CD4-positive, alpha-beta T cell (primary cell): ENCODE measurements around the gene MTUS2. TPM values are rescaled to one million over a fixed set of nuclear protein-coding genes. Genes with fewer than 3 reads are reported as not detected.

Experiments used
- ATAC-seq: fragments of 200-7000 bp; cut with Tn5 transposase; one replicate; pipeline ENCODE4 v1.10.0; 2022; ENCODE audit warnings: mild to moderate bottlenecking; ENCODE audit not compliant: poor library complexity
- CTCF ChIA-PET: fragments of 350-600 bp; sonication (Branson Sonifier 250); formaldehyde crosslinking; loops from one replicate; lab custom pipeline; 2021; ENCODE audit warnings: antibody characterized with exemption, inconsistent platforms; lab: Charles Lee
- POLR2A ChIA-PET: fragments of 350-600 bp; sonication (Branson Sonifier 250); formaldehyde crosslinking; loops from one replicate; lab custom pipeline; 2021; ENCODE audit warnings: antibody characterized with exemption, inconsistent platforms; lab: Charles Lee
- DNase-seq, 14 experiments: peaks; one replicate each; pipeline ENCODE4 v3.0.0-alpha.2; 2013 to 2020; ENCODE audit warnings: mixed read lengths in 2 of 14
- H3K27ac ChIP-seq, 2 donors: one replicate each; pipeline versions ENCODE4 v1.5.1 to v1.7.0; 2013; ENCODE audit warnings: low read length in 2 of 2, low read depth in 1 of 2, mild to moderate bottlenecking in 1 of 2
- H3K27me3 ChIP-seq, 2 experiments: 1 replicate in 1 of 2; 2 replicates in 1 of 2; pipeline versions ENCODE4 v1.6.1 to v1.7.0; 2013; ENCODE audit warnings: low read length in 2 of 2, control low read depth in 1 of 2, mild to moderate bottlenecking in 1 of 2, moderate library complexity in 1 of 2; ENCODE audit not compliant: insufficient read depth in 2 of 2, control insufficient read depth in 1 of 2
- H3K36me3 ChIP-seq: one replicate; pipeline ENCODE4 v1.6.1; 2013; ENCODE audit warnings: low read length, control low read depth; ENCODE audit not compliant: insufficient read depth
- H3K4me1 ChIP-seq: one replicate; pipeline ENCODE4 v1.6.1; 2013; ENCODE audit warnings: low read length, control low read depth; ENCODE audit not compliant: insufficient read depth
- H3K4me3 ChIP-seq: one replicate; pipeline ENCODE4 v1.5.1; 2013; ENCODE audit warnings: mild to moderate bottlenecking, low read length, moderate library complexity
- H3K9me3 ChIP-seq, 2 experiments: 1 replicate in 1 of 2; 2 replicates in 1 of 2; pipeline versions ENCODE4 v1.6.1 to v1.7.0; 2013; ENCODE audit warnings: low read length in 2 of 2, mild to moderate bottlenecking in 2 of 2, control low read depth in 1 of 2, moderate library complexity in 1 of 2; ENCODE audit not compliant: control insufficient read depth in 1 of 2, insufficient read depth in 1 of 2
- H3K27ac Mint-ChIP-seq: one replicate; pipeline ENCODE4 v1.8.0; 2020; ENCODE audit warnings: mixed read lengths
- H3K27me3 Mint-ChIP-seq: one replicate; pipeline ENCODE4 v1.8.0; 2021; ENCODE audit warnings: mixed read lengths
- H3K36me3 Mint-ChIP-seq: one replicate; pipeline ENCODE4 v1.8.0; 2021; ENCODE audit warnings: low read depth, mixed read lengths
- H3K4me1 Mint-ChIP-seq: one replicate; pipeline ENCODE4 v1.8.0; 2021; ENCODE audit warnings: low read depth, mixed read lengths
- H3K4me3 Mint-ChIP-seq: one replicate; pipeline ENCODE4 v1.8.0; 2020; ENCODE audit warnings: mild to moderate bottlenecking, mixed read lengths
- H3K9me3 Mint-ChIP-seq: one replicate; pipeline ENCODE4 v1.8.0; 2020; ENCODE audit warnings: mixed read lengths
- intact Hi-C, 2 experiments: fragments of 100-400 bp; cut with DNase I in 1 of 2; cut with micrococcal nuclease in 1 of 2; formaldehyde crosslinking; loops; one replicate each; pipeline versions ENCODE4 v1.15.1 to v1.9.0; 2023 to 2025; cut with DNase I, micrococcal nuclease
- total RNA-seq, 174 experiments: library from RNA in 2 of 174; stranded (reverse) in 2 of 174; gene quantifications; one replicate each; pipeline ENCODE4 v1.2.3 and lab custom pipeline; 2021 to 2026
- TF ChIP-seq, protein P1 (sequence below): fragments of 200-600 bp; IDR thresholded peaks from one replicate; pipeline ENCODE4 v1.8.0; 2022; ENCODE audit warnings: antibody characterized with exemption, mild to moderate bottlenecking

The MTUS2 gene
- total RNA-seq, 2 experiments from 2014 or later: 0.38 to 0.81 TPM

DNA sequence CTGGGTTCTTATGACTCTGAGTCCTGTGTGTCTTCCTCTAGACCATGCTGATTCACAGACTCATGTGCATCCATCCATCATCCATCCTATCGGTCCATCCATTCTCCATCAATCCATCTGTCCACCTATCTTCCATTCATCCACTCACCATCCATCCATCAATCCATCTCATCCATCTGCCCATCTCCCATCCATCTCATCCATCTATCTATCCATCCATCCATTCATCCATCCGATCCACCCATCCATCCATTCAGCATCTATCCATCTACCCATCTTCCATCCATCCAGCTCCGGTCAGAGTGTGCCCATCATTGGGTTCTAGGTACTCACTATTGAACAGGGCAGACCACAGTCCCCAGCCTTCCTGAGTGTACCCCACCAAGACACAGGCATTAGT, 699.8 kb downstream of the MTUS2 start:
- TF ChIP-seq, protein P1, sequence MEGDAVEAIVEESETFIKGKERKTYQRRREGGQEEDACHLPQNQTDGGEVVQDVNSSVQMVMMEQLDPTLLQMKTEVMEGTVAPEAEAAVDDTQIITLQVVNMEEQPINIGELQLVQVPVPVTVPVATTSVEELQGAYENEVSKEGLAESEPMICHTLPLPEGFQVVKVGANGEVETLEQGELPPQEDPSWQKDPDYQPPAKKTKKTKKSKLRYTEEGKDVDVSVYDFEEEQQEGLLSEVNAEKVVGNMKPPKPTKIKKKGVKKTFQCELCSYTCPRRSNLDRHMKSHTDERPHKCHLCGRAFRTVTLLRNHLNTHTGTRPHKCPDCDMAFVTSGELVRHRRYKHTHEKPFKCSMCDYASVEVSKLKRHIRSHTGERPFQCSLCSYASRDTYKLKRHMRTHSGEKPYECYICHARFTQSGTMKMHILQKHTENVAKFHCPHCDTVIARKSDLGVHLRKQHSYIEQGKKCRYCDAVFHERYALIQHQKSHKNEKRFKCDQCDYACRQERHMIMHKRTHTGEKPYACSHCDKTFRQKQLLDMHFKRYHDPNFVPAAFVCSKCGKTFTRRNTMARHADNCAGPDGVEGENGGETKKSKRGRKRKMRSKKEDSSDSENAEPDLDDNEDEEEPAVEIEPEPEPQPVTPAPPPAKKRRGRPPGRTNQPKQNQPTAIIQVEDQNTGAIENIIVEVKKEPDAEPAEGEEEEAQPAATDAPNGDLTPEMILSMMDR: no peak
- POLR2A ChIA-PET: no interaction called here
- no peak overlapping the region for H3K4me3 Mint-ChIP-seq
- CTCF ChIA-PET: no interaction called here
- no peaks in the 10 kb centered on the region for H3K27me3 Mint-ChIP-seq
- no peaks in the 10 kb centered on the region for H3K4me1 Mint-ChIP-seq
- no peak overlapping the region for H3K27ac Mint-ChIP-seq
- H3K4me3 ChIP-seq: no peak overlapping the region
- DNase-seq (no peak), ATAC-seq (no peak)
- H3K36me3 Mint-ChIP-seq: peaks cover 86% of the 10 kb centered on the region
- H3K27ac ChIP-seq: no peak overlapping the region
- H3K9me3 Mint-ChIP-seq: no peaks in the 10 kb centered on the region
- H3K4me1 ChIP-seq: no peaks in the 10 kb centered on the region
- no peaks in the 10 kb centered on the region for H3K9me3 ChIP-seq
- intact Hi-C loops: no loop called here
- peaks cover 94% of the 10 kb centered on the region for H3K36me3 ChIP-seq
- H3K27me3 ChIP-seq: no peaks in the 10 kb centered on the region

DNA sequence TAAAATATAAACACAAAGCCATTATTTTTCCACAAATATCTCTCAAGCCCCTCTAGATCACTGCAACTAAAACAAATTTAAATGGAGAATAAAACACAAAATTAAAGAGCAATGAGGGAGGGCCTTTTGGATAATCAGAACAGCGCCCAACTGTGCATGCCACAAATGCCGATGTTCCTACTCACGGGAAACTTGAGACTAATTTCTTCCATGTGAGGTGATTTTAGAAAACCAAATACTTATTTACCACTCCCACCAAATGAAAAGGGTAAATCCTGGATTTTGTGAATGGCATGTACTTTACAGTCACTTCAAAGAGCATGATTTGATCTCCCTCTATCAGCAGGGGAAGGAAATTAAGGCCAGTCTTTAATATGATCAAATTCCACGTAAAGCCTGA, 700.5 kb downstream of the MTUS2 start:
- CTCF ChIA-PET: no interaction called here
- Histone ChIP-seq H3K36me3 (peaks cover 87% of the 10 kb centered on the region), H3K4me1 (no peaks in the 10 kb centered on the region), H3K4me3 (no peak overlapping the region), H3K27me3 (no peaks in the 10 kb centered on the region), H3K27ac (no peak overlapping the region), H3K9me3 (no peaks in the 10 kb centered on the region)
- no peak overlapping the region for H3K27ac Mint-ChIP-seq
- no peak for ATAC-seq
- TF ChIP-seq, protein P1: no peak
- H3K4me1 Mint-ChIP-seq: no peaks in the 10 kb centered on the region
- H3K36me3 Mint-ChIP-seq: peaks cover 90% of the 10 kb centered on the region
- POLR2A ChIA-PET: no interaction called here
- no peaks in the 10 kb centered on the region for H3K27me3 Mint-ChIP-seq
- no peaks in the 10 kb centered on the region for H3K9me3 Mint-ChIP-seq
- intact Hi-C loops: no loop called here
- H3K4me3 Mint-ChIP-seq: no peak overlapping the region
- DNase-seq: no peak

DNA sequence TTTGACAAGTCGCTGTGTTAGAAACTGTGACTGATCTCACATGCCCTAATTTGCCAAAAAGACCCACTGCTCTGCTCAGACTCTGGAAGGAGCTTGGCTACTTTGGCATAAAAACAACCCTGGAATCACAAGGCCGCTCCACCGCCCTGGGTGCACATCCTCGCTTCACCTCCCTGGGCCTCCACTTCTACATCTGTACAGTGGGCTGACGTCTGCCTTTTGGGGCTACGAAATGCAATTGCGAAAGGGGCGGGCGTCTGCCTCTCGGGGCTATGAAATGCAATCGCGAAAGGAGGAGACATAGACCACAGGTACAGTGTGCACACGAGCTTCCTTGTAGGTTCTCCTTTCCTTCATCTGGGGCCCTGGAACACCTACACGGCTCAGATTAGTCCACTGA, 701.2 kb downstream of the MTUS2 start:
- CTCF ChIA-PET: no interaction called here
- Mint-ChIP-seq H3K36me3 (peaks cover 88% of the 10 kb centered on the region), H3K9me3 (no peaks in the 10 kb centered on the region), H3K4me3 (no peak overlapping the region), H3K4me1 (no peaks in the 10 kb centered on the region), H3K27me3 (no peaks in the 10 kb centered on the region), H3K27ac (no peak overlapping the region)
- no peaks in the 10 kb centered on the region for H3K9me3 ChIP-seq
- intact Hi-C loops: no loop called here
- no peak for DNase-seq
- H3K4me1 ChIP-seq: no peaks in the 10 kb centered on the region
- H3K27ac ChIP-seq: no peak overlapping the region
- peaks cover 82% of the 10 kb centered on the region for H3K36me3 ChIP-seq
- H3K4me3 ChIP-seq: no peak overlapping the region
- TF ChIP-seq, protein P1: no peak
- ATAC-seq: no peak
- POLR2A ChIA-PET: no interaction called here
- H3K27me3 ChIP-seq: no peaks in the 10 kb centered on the region
